Measurements from ENCODE around the gene NLK.
"Not testable (repeated sequence)": the region's sequence is repeated elsewhere in the genome, so short reads cannot be mapped to it uniquely, and the experiment has no call there.

NLK gene

DNA sequence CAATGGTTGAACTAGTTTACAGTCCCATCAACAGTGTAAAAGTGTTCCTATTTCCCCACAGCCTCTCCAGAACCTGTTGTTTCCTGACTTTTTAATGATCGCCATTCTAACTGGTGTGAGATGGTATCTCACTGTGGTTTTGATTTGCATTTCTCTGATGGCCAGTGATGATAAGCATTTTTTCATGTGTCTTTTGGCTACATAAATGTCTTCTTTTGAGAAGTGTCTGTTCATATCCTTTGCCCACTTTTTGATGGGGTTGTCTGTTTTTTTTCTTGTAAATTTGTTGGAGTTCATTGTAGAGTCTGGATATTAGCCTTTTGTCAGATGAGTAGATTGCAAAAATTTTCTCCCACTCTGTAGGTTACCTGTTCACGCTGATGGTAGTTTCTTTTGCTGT is 6.6 kb upstream of the NLK start:
- WGBS, 2 donors (ENCODE audit: extremely low coverage in 2 of 2, insufficient read length in 2 of 2, insufficient replicate concordance in 1 of 2), result no CpG with 5 or more reads among the region's 2 CpGs
- H3K27ac ChIP-seq (replicated peaks; ENCODE audit: low read length); DNase-seq (ENCODE audit: low spot score); H2AFZ ChIP-seq (ENCODE audit: low read length); H3K27me3 ChIP-seq (ENCODE audit: control insufficient read depth in 3 of 3, insufficient read depth in 3 of 3, low read depth in 1 of 3, low read length in 3 of 3); H3K9me3 ChIP-seq (replicated peaks in 1 of 2; ENCODE audit: control insufficient read depth in 2 of 2, insufficient read depth in 1 of 2, low read depth in 1 of 2, low read length in 2 of 2); H2BK5ac ChIP-seq (ENCODE audit: low read length); H4K8ac ChIP-seq (ENCODE audit: low read depth, low read length); H3K4me1 ChIP-seq (ENCODE audit: control insufficient read depth in 2 of 2, insufficient read depth in 1 of 2, low read depth in 1 of 2, low read length in 2 of 2); H3K4me3 ChIP-seq (ENCODE audit: low read length in 2 of 2); H2BK12ac ChIP-seq (ENCODE audit: low read length); H3K18ac ChIP-seq (ENCODE audit: low read length); H2AK5ac ChIP-seq (ENCODE audit: low read depth, low read length); H3K4ac ChIP-seq (ENCODE audit: low read length); H3K14ac ChIP-seq (ENCODE audit: low read length); H3K4me2 ChIP-seq (ENCODE audit: insufficient read depth, low read length, poor library complexity, severe bottlenecking); H3K23ac ChIP-seq (ENCODE audit: low read depth, low read length, poor library complexity); H3K79me1 ChIP-seq (ENCODE audit: low read depth, low read length); H4K91ac ChIP-seq (ENCODE audit: low read depth, low read length, poor library complexity); H2BK120ac ChIP-seq (ENCODE audit: low read depth, low read length); H3K9ac ChIP-seq (ENCODE audit: low read depth, low read length, poor library complexity); H3K36me3 ChIP-seq (replicated peaks in 1 of 2; ENCODE audit: control insufficient read depth in 2 of 2, insufficient read depth in 2 of 2, low read length in 2 of 2); H2BK15ac ChIP-seq (ENCODE audit: low read length): not testable (repeated sequence)

DNA sequence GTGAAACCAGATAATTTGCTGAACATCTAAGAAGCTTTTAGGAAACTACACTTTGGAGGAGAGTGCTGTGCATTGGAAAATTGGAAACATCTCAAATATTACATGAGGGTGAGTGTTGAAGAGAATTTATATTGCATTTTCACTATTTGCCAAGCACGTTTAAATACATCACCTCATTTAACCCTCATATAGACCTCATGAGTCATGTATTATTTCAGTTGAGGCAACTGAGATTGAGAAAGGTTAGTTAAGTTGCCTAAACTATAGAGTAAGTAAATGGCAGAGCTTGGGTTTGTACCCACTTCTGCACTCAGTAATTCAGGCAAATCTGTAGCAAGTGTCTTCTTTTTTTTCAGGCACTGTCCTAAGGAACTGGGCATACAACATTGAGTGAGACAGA is 3.7 kb upstream of the NLK start:
- H3K27me3 ChIP-seq (ENCODE audit: control insufficient read depth in 3 of 3, insufficient read depth in 3 of 3, low read depth in 1 of 3, low read length in 3 of 3), result no peaks in the 10 kb centered on the region
- no CpG with 5 or more reads among the region's 1 CpG for WGBS, 2 donors (ENCODE audit: extremely low coverage in 2 of 2, insufficient read length in 2 of 2, insufficient replicate concordance in 1 of 2)

DNA sequence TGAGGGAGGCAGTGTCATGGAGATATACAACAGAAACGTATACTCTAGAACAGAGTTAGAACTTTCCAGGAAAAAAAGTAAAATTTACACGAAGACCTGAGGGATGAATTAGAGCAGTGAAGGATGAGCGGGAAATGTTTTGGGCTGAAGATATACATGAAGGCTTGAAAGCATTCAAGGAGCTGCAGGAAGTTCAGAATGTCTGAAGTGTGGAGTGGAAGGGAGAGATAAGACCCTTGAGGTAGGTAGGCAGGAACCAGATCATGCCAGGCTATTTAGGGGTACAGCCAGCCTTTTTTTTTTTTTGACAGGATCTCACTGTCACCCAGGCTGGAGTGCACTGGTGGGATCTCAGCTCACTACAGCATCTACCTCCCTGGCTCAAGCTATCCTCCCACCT is 3.2 kb upstream of the NLK start:
- Histone ChIP-seq H3K36me3 (replicated peaks in 1 of 2; ENCODE audit: control insufficient read depth in 2 of 2, insufficient read depth in 2 of 2, low read length in 2 of 2) (peaks cover 0 to 12% of the 10 kb centered on the region in 2 donors), H3K18ac (ENCODE audit: low read length) (no peak overlapping the region), H3K4me3 (ENCODE audit: low read length in 2 of 2) (no peak overlapping the region), H2BK5ac (ENCODE audit: low read length) (no peak overlapping the region), H2BK120ac (ENCODE audit: low read depth, low read length) (no peak overlapping the region), H2BK12ac (ENCODE audit: low read length) (no peak overlapping the region), H4K8ac (ENCODE audit: low read depth, low read length) (no peak overlapping the region), H3K4ac (ENCODE audit: low read length) (no peak overlapping the region), H3K4me2 (ENCODE audit: insufficient read depth, low read length, poor library complexity, severe bottlenecking) (no peak overlapping the region), H3K79me1 (ENCODE audit: low read depth, low read length) (peaks cover 6% of the 10 kb centered on the region), H3K9me3 (replicated peaks in 1 of 2; ENCODE audit: control insufficient read depth in 2 of 2, insufficient read depth in 1 of 2, low read depth in 1 of 2, low read length in 2 of 2) (no peaks in the 10 kb centered on the region), H3K9ac (ENCODE audit: low read depth, low read length, poor library complexity) (no peak overlapping the region), H3K14ac (ENCODE audit: low read length) (no peak overlapping the region), H3K23ac (ENCODE audit: low read depth, low read length, poor library complexity) (no peak overlapping the region), H3K4me1 (ENCODE audit: control insufficient read depth in 2 of 2, insufficient read depth in 1 of 2, low read depth in 1 of 2, low read length in 2 of 2) (peaks cover 11% of the 10 kb centered on the region in 2 donors), H3K27me3 (ENCODE audit: control insufficient read depth in 3 of 3, insufficient read depth in 3 of 3, low read depth in 1 of 3, low read length in 3 of 3) (no peaks in the 10 kb centered on the region), H2AFZ (ENCODE audit: low read length) (no peak overlapping the region), H2AK5ac (ENCODE audit: low read depth, low read length) (no peak overlapping the region), H4K91ac (ENCODE audit: low read depth, low read length, poor library complexity) (no peak overlapping the region), H2BK15ac (ENCODE audit: low read length) (no peak overlapping the region), H3K27ac (replicated peaks; ENCODE audit: low read length) (no peak overlapping the region)
- DNase-seq (ENCODE audit: low spot score), result no peak
- no CpG with 5 or more reads among the region's 3 CpGs for WGBS, 2 donors (ENCODE audit: extremely low coverage in 2 of 2, insufficient read length in 2 of 2, insufficient replicate concordance in 1 of 2)

More for the DNA sequence above, 3.7 kb upstream of the NLK start:
- no peak overlapping the region for H2BK12ac ChIP-seq (ENCODE audit: low read length)
- no peak overlapping the region for H3K4me3 ChIP-seq (ENCODE audit: low read length in 2 of 2)
- peaks cover 6% of the 10 kb centered on the region for H3K79me1 ChIP-seq (ENCODE audit: low read depth, low read length)
- no peak overlapping the region for H2BK15ac ChIP-seq (ENCODE audit: low read length)
- H4K91ac ChIP-seq (ENCODE audit: low read depth, low read length, poor library complexity), result no peak overlapping the region
- H3K27ac ChIP-seq (replicated peaks; ENCODE audit: low read length), result no peak overlapping the region
- no peak overlapping the region for H3K4ac ChIP-seq (ENCODE audit: low read length)
- H3K9ac ChIP-seq (ENCODE audit: low read depth, low read length, poor library complexity), result no peak overlapping the region
- no peak overlapping the region for H2BK5ac ChIP-seq (ENCODE audit: low read length)
- no peaks in the 10 kb centered on the region for H3K9me3 ChIP-seq (replicated peaks in 1 of 2; ENCODE audit: control insufficient read depth in 2 of 2, insufficient read depth in 1 of 2, low read depth in 1 of 2, low read length in 2 of 2)
- H3K36me3 ChIP-seq (replicated peaks in 1 of 2; ENCODE audit: control insufficient read depth in 2 of 2, insufficient read depth in 2 of 2, low read length in 2 of 2), result peaks cover 0 to 8% of the 10 kb centered on the region in 2 donors
- H3K18ac ChIP-seq (ENCODE audit: low read length), result no peak overlapping the region
- H2AK5ac ChIP-seq (ENCODE audit: low read depth, low read length), result no peak overlapping the region
- H2AFZ ChIP-seq (ENCODE audit: low read length), result no peak overlapping the region
- peaks cover 11% of the 10 kb centered on the region in 2 donors for H3K4me1 ChIP-seq (ENCODE audit: control insufficient read depth in 2 of 2, insufficient read depth in 1 of 2, low read depth in 1 of 2, low read length in 2 of 2)
- no peak overlapping the region for H3K4me2 ChIP-seq (ENCODE audit: insufficient read depth, low read length, poor library complexity, severe bottlenecking)
- no peak overlapping the region for H3K23ac ChIP-seq (ENCODE audit: low read depth, low read length, poor library complexity)
- no peak overlapping the region for H3K14ac ChIP-seq (ENCODE audit: low read length)
- no peak for DNase-seq (ENCODE audit: low spot score)
- no peak overlapping the region for H2BK120ac ChIP-seq (ENCODE audit: low read depth, low read length)
- no peak overlapping the region for H4K8ac ChIP-seq (ENCODE audit: low read depth, low read length)

DNA sequence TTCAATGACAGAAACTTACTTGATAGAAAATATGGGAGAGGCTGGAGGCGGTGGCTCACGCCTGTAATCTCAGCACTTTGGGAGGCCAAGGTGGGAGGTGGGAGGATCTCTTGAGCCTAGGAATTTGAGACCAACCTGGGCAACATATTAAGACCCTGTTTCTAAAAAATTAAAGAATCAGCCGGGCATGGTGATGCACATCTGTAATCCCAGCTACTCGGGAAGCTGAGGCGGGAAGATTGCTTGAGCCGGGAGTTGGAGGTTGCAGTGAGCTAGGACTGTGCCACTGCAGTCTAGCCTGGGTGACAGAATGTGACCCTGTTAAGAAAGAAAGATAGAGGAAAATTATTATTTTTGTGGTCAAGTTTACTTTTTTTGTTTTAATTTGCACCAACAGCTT is 2.1 kb upstream of the NLK start:
- no peak overlapping the region for H2BK15ac ChIP-seq (ENCODE audit: low read length)
- H2AFZ ChIP-seq (ENCODE audit: low read length), result peak overlapping the region; percentile 91
- peaks cover 6% of the 10 kb centered on the region for H3K79me1 ChIP-seq (ENCODE audit: low read depth, low read length)
- no peak overlapping the region for H2BK120ac ChIP-seq (ENCODE audit: low read depth, low read length)
- no peak overlapping the region for H2BK5ac ChIP-seq (ENCODE audit: low read length)
- no peak overlapping the region for H4K8ac ChIP-seq (ENCODE audit: low read depth, low read length)
- peak overlapping the region; percentile 5 for H3K27ac ChIP-seq (replicated peaks; ENCODE audit: low read length)
- H3K18ac ChIP-seq (ENCODE audit: low read length), result no peak overlapping the region
- no peak for DNase-seq (ENCODE audit: low spot score)
- WGBS, 2 donors (ENCODE audit: extremely low coverage in 2 of 2, insufficient read length in 2 of 2, insufficient replicate concordance in 1 of 2), result no CpG with 5 or more reads among the region's 6 CpGs
- H3K4me2 ChIP-seq (ENCODE audit: insufficient read depth, low read length, poor library complexity, severe bottlenecking), result no peak overlapping the region
- H4K91ac ChIP-seq (ENCODE audit: low read depth, low read length, poor library complexity), result no peak overlapping the region
- no peak overlapping the region for H2BK12ac ChIP-seq (ENCODE audit: low read length)
- no peak overlapping the region for H3K9ac ChIP-seq (ENCODE audit: low read depth, low read length, poor library complexity)
- H3K4me1 ChIP-seq (ENCODE audit: control insufficient read depth in 2 of 2, insufficient read depth in 1 of 2, low read depth in 1 of 2, low read length in 2 of 2), result peaks cover 9 to 11% of the 10 kb centered on the region in 2 donors
- no peak overlapping the region for H3K14ac ChIP-seq (ENCODE audit: low read length)
- H3K9me3 ChIP-seq (replicated peaks in 1 of 2; ENCODE audit: control insufficient read depth in 2 of 2, insufficient read depth in 1 of 2, low read depth in 1 of 2, low read length in 2 of 2), result peaks cover 0 to 4% of the 10 kb centered on the region in 2 donors
- no peak overlapping the region for H3K4ac ChIP-seq (ENCODE audit: low read length)
- no peak overlapping the region for H3K23ac ChIP-seq (ENCODE audit: low read depth, low read length, poor library complexity)
- H2AK5ac ChIP-seq (ENCODE audit: low read depth, low read length), result no peak overlapping the region
- H3K36me3 ChIP-seq (replicated peaks in 1 of 2; ENCODE audit: control insufficient read depth in 2 of 2, insufficient read depth in 2 of 2, low read length in 2 of 2), result peaks cover 0 to 23% of the 10 kb centered on the region in 2 donors
- H3K27me3 ChIP-seq (ENCODE audit: control insufficient read depth in 3 of 3, insufficient read depth in 3 of 3, low read depth in 1 of 3, low read length in 3 of 3), result no peaks in the 10 kb centered on the region
- peak overlapping the region in 1 of 2 donors; percentile 79 for H3K4me3 ChIP-seq (ENCODE audit: low read length in 2 of 2)
